H1 (cell line): ENCODE measurements around the gene TOMM22. TPM values are rescaled to one million over a fixed set of nuclear protein-coding genes. Genes with fewer than 3 reads are reported as not detected.

Experiments used
- CTCF ChIA-PET: fragments of 300-600 bp; sonication (Branson Sonifier 250); formaldehyde crosslinking; loops from one replicate; lab custom pipeline; 2021; ENCODE audit not compliant: partially characterized antibody; lab: Charles Lee
- POLR2A ChIA-PET: fragments of 300-600 bp; sonication (Branson Sonifier 250); formaldehyde crosslinking; loops from one replicate; lab custom pipeline; 2021; ENCODE audit warnings: inconsistent platforms; ENCODE audit not compliant: partially characterized antibody; lab: Charles Lee
- DNase-seq, 2 experiments: peaks; one replicate each; pipeline versions ENCODE4 v3.0.0 to v3.0.0-alpha.2; 2010 to 2022; ENCODE audit warnings: low spot score in 2 of 2, low read depth in 1 of 2, mixed read lengths in 1 of 2
- FAIRE-seq: peaks from 2 replicates; lab custom pipeline; 2011; peaks lifted over from hg19 to GRCh38; lab: Jason Lieb, UNC
- H2AFZ ChIP-seq: 2 replicates; pipeline ENCODE4 v1.8.1; 2012; ENCODE audit warnings: low read length, inconsistent platforms
- H2AK5ac ChIP-seq: 2 replicates; pipeline ENCODE4 v1.6.1; 2013; ENCODE audit warnings: low read depth, low read length
- H2BK120ac ChIP-seq: replicated peaks from 2 replicates; pipeline ENCODE3; 2013; ENCODE audit warnings: low read depth, low read length, inconsistent platforms
- H2BK12ac ChIP-seq: 2 replicates; pipeline ENCODE4 v1.6.1; 2013; ENCODE audit warnings: low read depth, low read length
- H2BK15ac ChIP-seq: 2 replicates; pipeline ENCODE4 v1.6.1; 2013; ENCODE audit warnings: low read length
- H2BK20ac ChIP-seq: 2 replicates; pipeline ENCODE4 v1.6.1; 2013; ENCODE audit warnings: low read length
- H2BK5ac ChIP-seq: 2 replicates; pipeline ENCODE4 v1.6.1; 2013; ENCODE audit warnings: low read depth, low read length
- H3K14ac ChIP-seq: 2 replicates; pipeline ENCODE4 v1.6.1; 2013; ENCODE audit warnings: inconsistent platforms; ENCODE audit not compliant: insufficient read length
- H3K18ac ChIP-seq: 2 replicates; pipeline ENCODE4 v1.6.1; 2013; ENCODE audit warnings: low read length; ENCODE audit errors: extremely low read depth
- H3K23ac ChIP-seq: 2 replicates; pipeline ENCODE4 v1.6.1; 2013; ENCODE audit warnings: inconsistent platforms; ENCODE audit not compliant: insufficient read length
- H3K23me2 ChIP-seq: 2 replicates; pipeline ENCODE4 v1.6.1; 2013; ENCODE audit warnings: low read depth, low read length
- H3K27ac ChIP-seq: 2 replicates; pipeline ENCODE4 v1.6.1; 2011; ENCODE audit warnings: low read depth, low read length, inconsistent platforms
- H3K27me3 ChIP-seq, 4 experiments: replicated peaks in 1 of 4; 1 replicate in 1 of 4; 2 replicates in 3 of 4; pipeline versions ENCODE4 v1.6.1 to v1.8.1; 2011 to 2013; ENCODE audit warnings: low read length in 3 of 4, mild to moderate bottlenecking in 3 of 4, inconsistent platforms in 2 of 4, mixed read lengths in 2 of 4, moderate library complexity in 1 of 4; ENCODE audit not compliant: control insufficient read depth in 3 of 4, insufficient read depth in 3 of 4; ENCODE audit errors: extremely low read depth in 1 of 4
- H3K36me3 ChIP-seq, 4 experiments: 2 replicates each; pipeline versions ENCODE4 v1.6.1 to v1.8.1; 2011 to 2013; ENCODE audit warnings: mild to moderate bottlenecking in 4 of 4, low read length in 3 of 4, moderate library complexity in 2 of 4, control low read depth in 1 of 4, inconsistent platforms in 1 of 4; ENCODE audit not compliant: insufficient read depth in 4 of 4, control insufficient read depth in 2 of 4
- H3K4ac ChIP-seq: replicated peaks from 2 replicates; pipeline ENCODE3; 2013; ENCODE audit warnings: low read length, low read depth, mixed read lengths, inconsistent platforms; ENCODE audit not compliant: insufficient read length
- H3K4me1 ChIP-seq, 4 experiments: replicated peaks in 1 of 4; 1 replicate in 1 of 4; 2 replicates in 3 of 4; pipeline versions ENCODE4 v1.6.1 to v1.8.1; 2011 to 2013; ENCODE audit warnings: low read length in 3 of 4, inconsistent platforms in 2 of 4, mixed read lengths in 1 of 4; ENCODE audit not compliant: insufficient read depth in 4 of 4, control insufficient read depth in 3 of 4
- H3K4me2 ChIP-seq, 2 experiments: 2 replicates each; pipeline versions ENCODE4 v1.6.1 to v1.8.1; 2011 to 2013; ENCODE audit warnings: low read depth in 2 of 2, low read length in 2 of 2, control low read depth in 1 of 2, inconsistent platforms in 1 of 2, mild to moderate bottlenecking in 1 of 2; ENCODE audit not compliant: insufficient read depth in 1 of 2
- H3K4me3 ChIP-seq, 4 experiments: fragments of 200-600, 300-600 bp in 1 of 4; sonication (generic), shearing (Covaris generic), sonication (Bioruptor Twin) in 1 of 4; 2 replicates each; pipeline versions ENCODE4 v1.5.1 to v1.8.1; 2011 to 2016; ENCODE audit warnings: low read length in 4 of 4, low read depth in 3 of 4, control low read depth in 2 of 4, inconsistent platforms in 2 of 4, mild to moderate bottlenecking in 2 of 4, mixed read lengths in 1 of 4, moderate library complexity in 1 of 4; ENCODE audit not compliant: insufficient read depth in 2 of 4; ENCODE audit errors: extremely low read depth in 1 of 4
- H3K56ac ChIP-seq: replicated peaks from 2 replicates; pipeline ENCODE3; 2013; ENCODE audit warnings: low read depth, mild to moderate bottlenecking, mixed read lengths, low read length, inconsistent platforms; ENCODE audit not compliant: insufficient read length
- H3K79me1 ChIP-seq: 2 replicates; pipeline ENCODE4 v1.6.1; 2013; ENCODE audit warnings: low read depth, low read length, control low read depth
- H3K79me2 ChIP-seq, 2 experiments: 2 replicates each; pipeline versions ENCODE4 v1.6.1 to v1.8.1; 2012 to 2013; ENCODE audit warnings: low read length in 2 of 2, mild to moderate bottlenecking in 2 of 2, inconsistent platforms in 1 of 2; ENCODE audit not compliant: insufficient read depth in 2 of 2, control insufficient read depth in 1 of 2
- H3K9ac ChIP-seq, 4 experiments: replicated peaks in 1 of 4; 1 replicate in 1 of 4; 2 replicates in 3 of 4; pipeline versions ENCODE4 v1.6.1 to v1.8.1; 2011 to 2013; ENCODE audit warnings: low read depth in 3 of 4, low read length in 3 of 4, control low read depth in 2 of 4, mild to moderate bottlenecking in 2 of 4, moderate library complexity in 2 of 4, inconsistent platforms in 1 of 4; ENCODE audit errors: extremely low read depth in 1 of 4
- H3K9me3 ChIP-seq, 2 experiments: 2 replicates each; pipeline versions ENCODE4 v1.6.1 to v1.8.1; 2012 to 2013; ENCODE audit warnings: mild to moderate bottlenecking in 2 of 2, moderate library complexity in 2 of 2, control low read depth in 1 of 2, inconsistent platforms in 1 of 2, low read depth in 1 of 2, low read length in 1 of 2, mixed read lengths in 1 of 2; ENCODE audit not compliant: insufficient read depth in 2 of 2
- H4K20me1 ChIP-seq, 2 experiments: replicated peaks in 1 of 2; 2 replicates each; pipeline versions ENCODE3 to v1.8.1; 2011 to 2013; ENCODE audit warnings: inconsistent platforms in 2 of 2, low read length in 2 of 2, mild to moderate bottlenecking in 1 of 2; ENCODE audit not compliant: insufficient read depth in 2 of 2, control insufficient read depth in 1 of 2
- H4K5ac ChIP-seq: 2 replicates; pipeline ENCODE4 v1.6.1; 2013; ENCODE audit warnings: low read length, low read depth, mixed read lengths, inconsistent platforms; ENCODE audit not compliant: insufficient read length
- H4K8ac ChIP-seq: 2 replicates; pipeline ENCODE4 v1.8.0; 2013; ENCODE audit warnings: mild to moderate bottlenecking, moderate library complexity, low read length, inconsistent platforms; ENCODE audit not compliant: insufficient read depth; ENCODE audit errors: extremely low read depth
- H4K91ac ChIP-seq: replicated peaks from 2 replicates; pipeline ENCODE3; 2013; ENCODE audit warnings: low read length, mixed read lengths, inconsistent platforms; ENCODE audit not compliant: insufficient read length
- MAX ChIP-seq: IDR thresholded peaks from 2 replicates; pipeline ENCODE4 v1.6.1; 2012; ENCODE audit warnings: inconsistent platforms
- PHF8 ChIP-seq: fragments of 200-600 bp; sonication (generic); conservative IDR thresholded peaks from 2 replicates; pipeline ENCODE4 v1.7.1; 2012; ENCODE audit warnings: low read depth, mild to moderate bottlenecking, inconsistent platforms, low read length, moderate library complexity
- RAD21 ChIP-seq, 2 experiments: IDR thresholded peaks in 1 of 2; conservative IDR thresholded peaks in 1 of 2; 2 replicates each; pipeline ENCODE4 v1.6.1; 2011; ENCODE audit warnings: low read depth in 2 of 2, low read length in 2 of 2, improper control_type of control experiment in 1 of 2, inconsistent platforms in 1 of 2, mild to moderate bottlenecking in 1 of 2, moderate library complexity in 1 of 2
- RNF2 ChIP-seq: fragments of 200-900, 300-1000 bp; sonication (generic); IDR thresholded peaks from 2 replicates; pipeline ENCODE4 v1.7.1; 2016; ENCODE audit warnings: borderline replicate concordance, low read depth, mild to moderate bottlenecking, antibody characterized with exemption, low read length; ENCODE audit not compliant: poor library complexity, severe bottlenecking; ENCODE audit errors: missing control alignments
- SP4 ChIP-seq: IDR thresholded peaks from 2 replicates; pipeline ENCODE4 v1.6.1; 2012; ENCODE audit warnings: low read length, inconsistent platforms
- SRF ChIP-seq: IDR thresholded peaks from 2 replicates; pipeline ENCODE4 v1.6.1; 2011; ENCODE audit warnings: mild to moderate bottlenecking, low read depth, low read length, moderate library complexity
- ZNF274 ChIP-seq: IDR thresholded peaks from 2 replicates; pipeline ENCODE4 v1.7.0; 2012; ENCODE audit warnings: low read length, borderline replicate concordance; ENCODE audit errors: extremely low read depth
- WGBS, 2 experiments: shearing (Covaris generic) in 1 of 2; methylation state at CpG; one replicate each; pipeline versions ENCODE4 v1.1.6 to v1.1.7; 2013 to 2015; ENCODE audit warnings: low lambda C conversion rate in 2 of 2, mixed read lengths in 2 of 2, inconsistent platforms in 1 of 2, low coverage in 1 of 2, missing lambda C conversion rate in 1 of 2; ENCODE audit not compliant: insufficient replicate concordance in 2 of 2, insufficient coverage in 1 of 2, insufficient read length in 1 of 2; ENCODE audit errors: extremely low coverage in 1 of 2, missing lambda C conversion rate in 1 of 2; 5-methylcytosine and 5-hydroxymethylcytosine counted together
- polyA plus RNA-seq, 7 experiments: library from polyadenylated mRNA; depleted of rRNA in 3 of 7; stranded (reverse) in 5 of 7; unstranded in 2 of 7; fragments of >200 nt in 5 of 7; fragments of 200-250 nt in 2 of 7; gene quantifications; 1 replicate in 5 of 7; 2 replicates in 1 of 7; 4 replicates in 1 of 7; pipeline versions ENCODE4 v1.2.1 to v1.2.3, GENCODE V29; 2011 to 2013; ENCODE audit warnings: missing spikeins in 2 of 7, mixed read lengths in 2 of 7
- total RNA-seq: library from RNA; stranded (reverse); fragmentation: NEBNext Ultra II Directional; extraction: Animal tissue kit (Norgen Biotek cat#: 25700); gene quantifications from 2 replicates; pipeline ENCODE4 v1.2.1, GENCODE V29; 2021

Gene TOMM22
- total and polyA plus RNA-seq, 2 of the 8 experiments (the other 6 are each of a cell fraction or from before 2014, with no cell fraction given) = 84.0 to 125 TPM

GRCh38 chr22:38698407-38699094 lies 16.8 kb downstream of the TOMM22 start:
- H3K79me2 ChIP-seq = peaks cover 0 to 38% of the 10 kb centered on the region in 2 experiments; a peak in 2 of 4 replicates
- no peak overlapping the region; a peak in 1 of 7 replicates for H3K9ac ChIP-seq
- peaks cover 3 to 11% (median 7%) of the 10 kb centered on the region in 4 experiments; a peak in 6 of 7 replicates for H3K4me1 ChIP-seq
- no peak overlapping the region for H2BK20ac ChIP-seq
- H2BK12ac ChIP-seq = no peak overlapping the region
- H3K27me3 ChIP-seq = no peaks in the 10 kb centered on the region
- H3K23ac ChIP-seq = no peak overlapping the region
- WGBS, 2 experiments = 91% methylated on average over 13 of the region's 13 CpGs; no CpG with 5 or more reads in 1 of the 2 experiments
- no peak overlapping the region for H4K91ac ChIP-seq
- H3K56ac ChIP-seq = no peak overlapping the region
- no peak overlapping the region for H2AK5ac ChIP-seq
- no peaks in the 10 kb centered on the region for H3K9me3 ChIP-seq
- H3K36me3 ChIP-seq = no peaks in the 10 kb centered on the region; a peak in 2 of 8 replicates
- no peak overlapping the region for H2BK120ac ChIP-seq
- peak overlapping the region; percentile 81 to 96; a peak in 2 of 4 replicates for H3K4me2 ChIP-seq
- H3K4me3 ChIP-seq = peak overlapping the region in 2 of 4 experiments; percentile 89 to 100; a peak in 3 of 8 replicates
- H3K4ac ChIP-seq = no peak overlapping the region
- ChIA-PET CTCF (interaction anchor here (0.6 to 1.5 kb wide), 4 partner anchors 26 to 1003 kb away, joined by 3 to 4 read pairs (median 3); no protein-coding TSS in a partner anchor), POLR2A (interaction anchor here (1.0 to 13.1 kb wide), 6 partner anchors 8 to 39 kb away, joined by 3 to 123 read pairs (median 6); partner anchors contain the start of genes GTPBP1 and TOMM22)
- H4K20me1 ChIP-seq = peaks cover 0 to 6% of the 10 kb centered on the region in 2 experiments
- no peak overlapping the region for H2AFZ ChIP-seq
- peaks cover 10% of the 10 kb centered on the region for H3K23me2 ChIP-seq
- H4K5ac ChIP-seq = no peak overlapping the region
- no peak overlapping the region for H3K27ac ChIP-seq
- peaks cover 4% of the 10 kb centered on the region; the same call in 1 of the 2 replicates for H3K79me1 ChIP-seq
- no peak for TF ChIP-seq MAX
- TF ChIP-seq SP4 = no peak
- no peak for TF ChIP-seq RAD21 (IDR thresholded peaks at IDR 0.05 in 1 of 2, conservative IDR thresholded peaks at IDR 0.05 in 1 of 2; ENCODE audit: low read depth in 2 of 2, low read length in 2 of 2)
- TF ChIP-seq PHF8 = no peak
- no peak for TF ChIP-seq RNF2
- TF ChIP-seq ZNF274 = no peak
- TF ChIP-seq SRF = no peak
- H4K8ac ChIP-seq = no peak overlapping the region
- no peak overlapping the region for H3K14ac ChIP-seq
- no peak overlapping the region for H3K18ac ChIP-seq
- no peak for FAIRE-seq
- DNase-seq = no peak
- no peak overlapping the region for H2BK5ac ChIP-seq
- H2BK15ac ChIP-seq = no peak overlapping the region
